Stimulated activated effector memory CD8-positive, alpha-beta T cell treated with anti-CD3 and anti-CD28 coated beads, Interleukin-12 subunit alpha, Interleukin-12 subunit beta, amount 100 ng/mL, for 72 hours (primary cell): ENCODE results near the gene RPS19.
A peak's percentile ranks its signal among the peaks of the same experiment; 100 is the strongest.

Experiments used
- ATAC-seq: fragments of 150-1000 bp; cut with Tn5 transposase; 2 replicates; pipeline ENCODE4 v1.10.0; 2021
- DNase-seq, 2 donors: peaks; one replicate each; pipeline ENCODE4 v3.0.0; 2021 to 2022; ENCODE audit warnings: low spot score in 2 of 2
- H3K27ac Mint-ChIP-seq: one replicate; pipeline ENCODE4 v1.8.0; 2022; ENCODE audit warnings: mild to moderate bottlenecking, mixed read lengths
- H3K36me3 Mint-ChIP-seq: one replicate; pipeline ENCODE4 v1.8.0; 2022; ENCODE audit warnings: mild to moderate bottlenecking, mixed read lengths
- H3K4me1 Mint-ChIP-seq: one replicate; pipeline ENCODE4 v1.8.0; 2022; ENCODE audit warnings: mixed read lengths
- H3K4me3 Mint-ChIP-seq: one replicate; pipeline ENCODE4 v1.8.0; 2022; ENCODE audit warnings: mild to moderate bottlenecking, mixed read lengths
- H3K9me3 Mint-ChIP-seq: one replicate; pipeline ENCODE4 v1.8.0; 2022; ENCODE audit warnings: mixed read lengths

Gene RPS19

GRCh38 chr19:41896581-41896942, 36.5 kb downstream of the RPS19 start:
- no peak for ATAC-seq
- Mint-ChIP-seq H3K9me3 (no peaks in the 10 kb centered on the region), H3K27ac (peak overlapping the region; percentile 92), H3K36me3 (peaks cover 95% of the 10 kb centered on the region), H3K4me3 (no peak overlapping the region), H3K4me1 (peaks cover 56% of the 10 kb centered on the region)
- DNase-seq = no peak

GRCh38 chr19:41897181-41897580, 37.1 kb downstream of the RPS19 start:
- peaks cover 95% of the 10 kb centered on the region for H3K36me3 Mint-ChIP-seq
- H3K4me1 Mint-ChIP-seq = peaks cover 51% of the 10 kb centered on the region
- ATAC-seq (no peak), DNase-seq (no peak)
- no peak overlapping the region for H3K4me3 Mint-ChIP-seq
- H3K27ac Mint-ChIP-seq = peak overlapping the region; percentile 92
- no peaks in the 10 kb centered on the region for H3K9me3 Mint-ChIP-seq

- H3K9me3 Mint-ChIP-seq = no peaks in the 10 kb centered on the region
- peaks cover 44% of the 10 kb centered on the region for H3K4me1 Mint-ChIP-seq
- ATAC-seq (no peak), DNase-seq (no peak)
- H3K36me3 Mint-ChIP-seq = peaks cover 95% of the 10 kb centered on the region
- H3K27ac Mint-ChIP-seq = peak overlapping the region; percentile 92
- no peak overlapping the region for H3K4me3 Mint-ChIP-seq
Measured at GRCh38 chr19:41897820-41898219, 37.8 kb downstream of the RPS19 start.

GRCh38 chr19:41898235-41898634, 38.2 kb downstream of the RPS19 start:
- ATAC-seq (no peak), DNase-seq (no peak)
- Mint-ChIP-seq H3K36me3 (peaks cover 95% of the 10 kb centered on the region), H3K4me1 (peaks cover 40% of the 10 kb centered on the region), H3K27ac (peak overlapping the region; percentile 92), H3K4me3 (no peak overlapping the region), H3K9me3 (no peaks in the 10 kb centered on the region)

GRCh38 chr19:41901707-41902360, 41.8 kb downstream of the RPS19 start:
- Mint-ChIP-seq H3K4me3 (no peak overlapping the region), H3K4me1 (peaks cover 38% of the 10 kb centered on the region), H3K36me3 (peaks cover 97% of the 10 kb centered on the region), H3K9me3 (no peaks in the 10 kb centered on the region), H3K27ac (peak overlapping the region; percentile 52)
- ATAC-seq (no peak), DNase-seq (no peak)

- H3K27ac Mint-ChIP-seq = no peak overlapping the region
- peaks cover 100% of the 10 kb centered on the region for H3K36me3 Mint-ChIP-seq
- peaks cover 36% of the 10 kb centered on the region for H3K4me1 Mint-ChIP-seq
- H3K4me3 Mint-ChIP-seq = no peak overlapping the region
- ATAC-seq (no peak), DNase-seq (no peak)
- no peaks in the 10 kb centered on the region for H3K9me3 Mint-ChIP-seq
Measured at GRCh38 chr19:41902594-41902993, 42.5 kb downstream of the RPS19 start.

- Mint-ChIP-seq H3K9me3 (no peaks in the 10 kb centered on the region), H3K4me1 (peaks cover 29% of the 10 kb centered on the region), H3K27ac (no peak overlapping the region), H3K36me3 (peaks cover 96% of the 10 kb centered on the region), H3K4me3 (no peak overlapping the region)
- ATAC-seq (no peak), DNase-seq (no peak)
Measured at GRCh38 chr19:41903193-41903953, 43.3 kb downstream of the RPS19 start.

- no peaks in the 10 kb centered on the region for H3K9me3 Mint-ChIP-seq
- DNase-seq = no peak
- H3K4me1 Mint-ChIP-seq = peaks cover 28% of the 10 kb centered on the region
- no peak overlapping the region for H3K4me3 Mint-ChIP-seq
- H3K36me3 Mint-ChIP-seq = peaks cover 96% of the 10 kb centered on the region
- no peak for ATAC-seq
- peak overlapping the region; percentile 60 for H3K27ac Mint-ChIP-seq
Measured at GRCh38 chr19:41904118-41904870, 44.2 kb downstream of the RPS19 start.

- H3K36me3 Mint-ChIP-seq = peaks cover 94% of the 10 kb centered on the region
- peak overlapping the region; percentile 77 for H3K27ac Mint-ChIP-seq
- H3K9me3 Mint-ChIP-seq = no peaks in the 10 kb centered on the region
- no peak overlapping the region for H3K4me3 Mint-ChIP-seq
- peaks cover 32% of the 10 kb centered on the region for H3K4me1 Mint-ChIP-seq
- ATAC-seq (no peak), DNase-seq (no peak)
Measured at GRCh38 chr19:41905273-41906002, 45.4 kb downstream of the RPS19 start.

GRCh38 chr19:41906271-41906670, 46.2 kb downstream of the RPS19 start:
- Mint-ChIP-seq H3K36me3 (peaks cover 94% of the 10 kb centered on the region), H3K27ac (peak overlapping the region; percentile 77), H3K9me3 (no peaks in the 10 kb centered on the region)

GRCh38 chr19:41906916-41907680, 47.0 kb downstream of the RPS19 start:
- Mint-ChIP-seq H3K9me3 (no peaks in the 10 kb centered on the region), H3K4me3 (no peak overlapping the region), H3K27ac (peak overlapping the region; percentile 77), H3K4me1 (peaks cover 48% of the 10 kb centered on the region), H3K36me3 (peaks cover 92% of the 10 kb centered on the region)
- no peak for DNase-seq
- ATAC-seq = no peak

More at GRCh38 chr19:41906271-41906670, 46.2 kb downstream of the RPS19 start:
- Mint-ChIP-seq H3K4me3 (no peak overlapping the region), H3K4me1 (peaks cover 40% of the 10 kb centered on the region)
- ATAC-seq = no peak
- DNase-seq = no peak

- Mint-ChIP-seq H3K9me3 (no peaks in the 10 kb centered on the region), H3K4me1 (peaks cover 53% of the 10 kb centered on the region), H3K27ac (no peak overlapping the region), H3K36me3 (peaks cover 89% of the 10 kb centered on the region), H3K4me3 (no peak overlapping the region)
- ATAC-seq (no peak), DNase-seq (no peak)
Measured at GRCh38 chr19:41907994-41908615, 48.0 kb downstream of the RPS19 start.

- peaks cover 87% of the 10 kb centered on the region for H3K36me3 Mint-ChIP-seq
- peaks cover 60% of the 10 kb centered on the region for H3K4me1 Mint-ChIP-seq
- H3K27ac Mint-ChIP-seq = peak overlapping the region; percentile 29
- no peak for ATAC-seq
- no peaks in the 10 kb centered on the region for H3K9me3 Mint-ChIP-seq
- no peak overlapping the region for H3K4me3 Mint-ChIP-seq
- no peak for DNase-seq
Measured at GRCh38 chr19:41908724-41909464, 48.8 kb downstream of the RPS19 start.

GRCh38 chr19:41909706-41910105, 49.7 kb downstream of the RPS19 start:
- no peak for DNase-seq
- Mint-ChIP-seq H3K9me3 (no peaks in the 10 kb centered on the region), H3K4me3 (no peak overlapping the region), H3K27ac (peak overlapping the region; percentile 82), H3K36me3 (peaks cover 78% of the 10 kb centered on the region), H3K4me1 (peaks cover 59% of the 10 kb centered on the region)
- ATAC-seq = no peak
